ENCODE measurements around the gene CLASP2.
"Not testable (repeated sequence)": the region's sequence is repeated elsewhere in the genome, so short reads cannot be mapped to it uniquely, and the experiment has no call there.

Gene CLASP2

GRCh38 chr3:33447958-33448357 is 270.1 kb downstream of the CLASP2 start:
- no peak for DNase-seq (ENCODE audit: insufficient read length, low spot score)
- no peak for TF ChIP-seq CTCF (IDR thresholded peaks at IDR 0.05; ENCODE audit: insufficient read depth, missing control alignments)
- FAIRE-seq: no peak

- not testable (repeated sequence) for DNase-seq (ENCODE audit: insufficient read length, low spot score); FAIRE-seq
Observed at GRCh38 chr3:33447256-33447625, 270.8 kb downstream of the CLASP2 start.

Measured in D721Med (cell line).